Measurements from ENCODE around the gene GRM7.
A peak's percentile ranks its signal among the peaks of the same experiment; 100 is the strongest.

The GRM7 gene

DNA sequence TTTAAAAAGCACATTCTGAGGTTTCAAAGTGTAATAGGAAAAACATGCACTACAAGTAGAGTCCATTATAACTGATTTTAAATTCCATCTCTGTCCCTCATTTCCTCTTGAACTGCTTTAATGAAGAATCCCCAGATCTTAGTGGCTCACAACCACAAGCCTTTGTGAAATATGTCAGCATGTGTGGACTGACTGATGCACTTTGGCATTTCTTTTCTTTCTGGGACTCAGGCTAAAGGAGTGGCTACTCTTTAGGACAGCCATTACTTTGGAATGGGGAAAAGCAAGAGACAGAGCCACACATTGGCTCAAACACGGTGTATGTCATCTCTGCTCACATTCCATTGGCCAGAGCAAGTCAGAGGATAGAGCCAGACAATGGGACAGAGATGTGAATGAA is 139.6 kb downstream of the GRM7 start:
- TF ChIP-seq, protein P1, sequence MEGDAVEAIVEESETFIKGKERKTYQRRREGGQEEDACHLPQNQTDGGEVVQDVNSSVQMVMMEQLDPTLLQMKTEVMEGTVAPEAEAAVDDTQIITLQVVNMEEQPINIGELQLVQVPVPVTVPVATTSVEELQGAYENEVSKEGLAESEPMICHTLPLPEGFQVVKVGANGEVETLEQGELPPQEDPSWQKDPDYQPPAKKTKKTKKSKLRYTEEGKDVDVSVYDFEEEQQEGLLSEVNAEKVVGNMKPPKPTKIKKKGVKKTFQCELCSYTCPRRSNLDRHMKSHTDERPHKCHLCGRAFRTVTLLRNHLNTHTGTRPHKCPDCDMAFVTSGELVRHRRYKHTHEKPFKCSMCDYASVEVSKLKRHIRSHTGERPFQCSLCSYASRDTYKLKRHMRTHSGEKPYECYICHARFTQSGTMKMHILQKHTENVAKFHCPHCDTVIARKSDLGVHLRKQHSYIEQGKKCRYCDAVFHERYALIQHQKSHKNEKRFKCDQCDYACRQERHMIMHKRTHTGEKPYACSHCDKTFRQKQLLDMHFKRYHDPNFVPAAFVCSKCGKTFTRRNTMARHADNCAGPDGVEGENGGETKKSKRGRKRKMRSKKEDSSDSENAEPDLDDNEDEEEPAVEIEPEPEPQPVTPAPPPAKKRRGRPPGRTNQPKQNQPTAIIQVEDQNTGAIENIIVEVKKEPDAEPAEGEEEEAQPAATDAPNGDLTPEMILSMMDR (IDR thresholded peaks at IDR 0.05; ENCODE audit: control insufficient read depth, extremely low read depth, insufficient read depth): no peak
- no peak for DNase-seq (ENCODE audit: low read depth)
- H3K4me3 ChIP-seq (ENCODE audit: low read depth, low read length): no peak overlapping the region

DNA sequence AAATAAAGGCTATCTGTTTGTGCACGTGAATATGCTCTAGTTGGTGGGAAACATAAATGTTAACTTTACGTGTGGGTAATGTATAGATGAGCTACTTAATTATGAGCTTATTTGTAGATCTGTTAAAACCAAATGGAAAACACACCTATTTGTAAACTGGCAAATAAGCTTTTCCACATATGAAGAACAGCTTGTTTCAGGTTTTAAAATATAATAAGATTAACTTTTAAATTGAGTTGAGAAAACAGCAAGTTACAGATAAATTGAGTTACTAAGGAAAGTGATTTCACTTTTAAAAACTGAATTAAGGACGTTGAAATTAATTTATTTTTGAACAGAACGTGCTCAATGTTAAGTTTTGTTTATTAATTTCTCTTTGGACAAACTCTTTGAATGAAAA is 140.5 kb downstream of the GRM7 start:
- DNase-seq (ENCODE audit: low read depth): no peak
- H3K4me3 ChIP-seq (ENCODE audit: low read depth, low read length): no peak overlapping the region
- TF ChIP-seq, protein P1 (IDR thresholded peaks at IDR 0.05; ENCODE audit: control insufficient read depth, extremely low read depth, insufficient read depth): no peak

DNA sequence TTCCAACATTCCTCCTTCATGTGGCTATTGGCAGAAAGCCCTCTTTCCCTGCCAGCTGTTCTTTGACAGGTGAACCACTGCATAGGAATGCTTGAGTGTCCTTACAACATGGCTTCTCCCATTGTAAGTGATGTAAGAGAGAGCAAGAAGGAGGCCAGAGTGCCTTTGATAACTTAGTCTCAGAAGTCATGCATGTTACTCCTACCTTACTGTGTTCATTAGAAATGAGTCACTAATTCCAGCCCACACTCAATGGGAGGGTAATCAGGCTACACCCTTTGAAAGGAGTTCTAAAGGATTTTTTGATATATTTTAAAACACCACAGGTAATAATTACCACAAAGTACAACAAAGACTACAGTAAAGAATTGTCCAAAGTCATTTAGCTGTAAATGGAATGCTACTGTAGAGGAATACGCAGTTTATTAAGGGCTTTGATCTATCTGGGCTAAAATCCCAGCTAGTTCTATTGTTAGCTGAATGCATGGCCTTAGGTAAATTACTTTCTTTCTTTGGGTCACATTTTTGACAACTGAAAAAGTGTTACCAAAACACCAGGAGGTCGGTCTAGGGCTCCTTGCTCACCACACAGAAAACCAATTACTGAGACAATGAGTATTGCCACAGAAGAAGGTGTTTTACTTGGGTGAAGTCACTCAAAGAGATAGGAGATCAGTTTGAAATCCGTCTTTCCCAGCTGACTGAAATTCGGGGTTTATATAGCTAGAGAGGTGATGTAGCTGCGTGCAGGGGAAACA is 154.9 kb downstream of the GRM7 start:
- no peak overlapping the region for H3K4me3 ChIP-seq (ENCODE audit: low read depth, low read length)
- DNase-seq (ENCODE audit: low read depth): no peak
- TF ChIP-seq, protein P1 (IDR thresholded peaks at IDR 0.05; ENCODE audit: control insufficient read depth, extremely low read depth, insufficient read depth): no peak

GRCh38 chr3:7025581-7026300 is 164.8 kb downstream of the GRM7 start:
- TF ChIP-seq, protein P1 (IDR thresholded peaks at IDR 0.05; ENCODE audit: control insufficient read depth, extremely low read depth, insufficient read depth): no peak
- H3K4me3 ChIP-seq (ENCODE audit: low read depth, low read length): no peak overlapping the region

DNA sequence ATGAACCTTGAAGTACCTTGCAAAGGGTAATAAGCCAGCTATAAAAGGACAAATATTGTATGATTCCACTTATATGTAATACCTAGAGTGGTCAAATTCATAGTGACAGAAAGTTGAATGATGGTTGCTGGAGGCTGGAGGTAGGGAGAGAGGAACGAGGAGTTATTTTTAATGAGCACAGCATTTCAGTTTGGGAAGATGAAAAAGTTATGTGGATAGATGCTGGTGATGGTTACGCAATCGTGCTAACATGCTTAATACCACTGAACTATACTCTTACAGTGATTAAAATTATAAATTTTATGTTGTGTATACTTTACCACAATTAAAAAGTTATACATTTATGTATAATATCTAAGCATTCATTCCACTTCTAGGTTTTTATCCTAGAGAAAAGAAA is 168.6 kb downstream of the GRM7 start:
- no peak for DNase-seq (ENCODE audit: low read depth)
- H3K4me3 ChIP-seq (ENCODE audit: low read depth, low read length): no peak overlapping the region
- TF ChIP-seq, protein P1 (IDR thresholded peaks at IDR 0.05; ENCODE audit: control insufficient read depth, extremely low read depth, insufficient read depth): no peak

More at GRCh38 chr3:7025581-7026300, 164.8 kb downstream of the GRM7 start:
- no peak for DNase-seq (ENCODE audit: low read depth)

- no peak overlapping the region for H3K4me3 ChIP-seq (ENCODE audit: low read depth, low read length)
- TF ChIP-seq, protein P1 (IDR thresholded peaks at IDR 0.05; ENCODE audit: control insufficient read depth, extremely low read depth, insufficient read depth): no peak
- DNase-seq (ENCODE audit: low read depth): peak; percentile 65
These were observed 177.5 kb downstream of the GRM7 start for GRCh38 chr3:7038394-7038793.
